SH-SY5Y (cell line): ENCODE results near the gene MARK3.

Experiments used
- GATA2 ChIP-seq: IDR thresholded peaks from 2 replicates; pipeline ENCODE4 v1.6.1; 2011; ENCODE audit warnings: mild to moderate bottlenecking, low read depth, low read length
- GATA3 ChIP-seq: IDR thresholded peaks from 2 replicates; pipeline ENCODE4 v1.6.1; 2011; ENCODE audit warnings: low read depth, mild to moderate bottlenecking, low read length, moderate library complexity

- no peak for TF ChIP-seq GATA2
- TF ChIP-seq GATA3: no peak
Observed at GRCh38 chr14:103432627-103433026, 47.4 kb downstream of the MARK3 start.
